ENCODE data around the gene GSG1L2. TPM values are rescaled to one million over a fixed set of nuclear protein-coding genes. Genes with fewer than 3 reads are reported as not detected.

Gene GSG1L2
- total RNA-seq, 1 experiment from 2014 or later = not detected

DNA sequence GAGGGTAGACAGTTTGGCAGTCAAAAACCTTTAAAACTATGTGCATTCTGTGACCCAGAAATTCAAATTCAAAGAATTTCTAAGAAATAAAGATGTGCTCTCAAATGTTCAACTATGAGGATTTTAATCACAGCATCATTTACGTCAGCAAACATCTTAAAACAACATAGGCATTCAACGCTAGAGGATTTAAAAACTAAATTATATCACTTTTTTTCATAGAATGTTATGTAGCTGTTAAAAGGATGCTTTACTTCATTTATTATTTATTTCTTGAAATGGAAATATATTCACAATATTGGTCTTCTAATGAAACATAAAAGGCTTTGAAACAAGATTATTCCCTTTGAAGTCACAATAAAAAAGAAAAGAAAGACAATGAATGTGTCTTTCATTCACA is 7.5 kb upstream of the GSG1L2 start:
- Histone ChIP-seq H3K9ac (ENCODE audit: low read length) (no peak overlapping the region), H2AFZ (ENCODE audit: low read depth, low read length, poor library complexity, severe bottlenecking) (no peak overlapping the region), H4K20me1 (ENCODE audit: insufficient read depth) (no peaks in the 10 kb centered on the region), H3K9me2 (ENCODE audit: insufficient read depth) (no peaks in the 10 kb centered on the region), H3K27me3 (ENCODE audit: insufficient read depth, low read length) (no peaks in the 10 kb centered on the region), H3K79me2 (ENCODE audit: insufficient read depth, low read length) (no peaks in the 10 kb centered on the region), H3K4me2 (ENCODE audit: low read length) (no peak overlapping the region), H3K4me3 (replicated peaks in 1 of 2; ENCODE audit: low read depth in 1 of 2, low read length in 2 of 2) (no peak overlapping the region), H3K27ac (ENCODE audit: low read depth, low read length) (no peak overlapping the region), H3K4me1 (ENCODE audit: control insufficient read depth in 1 of 2, insufficient read depth in 2 of 2, low read length in 2 of 2) (no peaks in the 10 kb centered on the region), H3K36me3 (ENCODE audit: control insufficient read depth in 1 of 2, insufficient read depth in 2 of 2, low read length in 2 of 2) (no peaks in the 10 kb centered on the region), H3K9me3 (ENCODE audit: control insufficient read depth in 1 of 2, insufficient read depth in 1 of 2, low read depth in 1 of 2, low read length in 2 of 2) (no peaks in the 10 kb centered on the region)
- no peak for ATAC-seq
- no TSS peak for BruUV-seq (replicated peaks)
- no peak for DNase-seq (ENCODE audit: low read depth, low spot score)
- TF ChIP-seq SRF (IDR thresholded peaks at IDR 0.05; ENCODE audit: low read depth) = no peak
- TF ChIP-seq, protein P1, sequence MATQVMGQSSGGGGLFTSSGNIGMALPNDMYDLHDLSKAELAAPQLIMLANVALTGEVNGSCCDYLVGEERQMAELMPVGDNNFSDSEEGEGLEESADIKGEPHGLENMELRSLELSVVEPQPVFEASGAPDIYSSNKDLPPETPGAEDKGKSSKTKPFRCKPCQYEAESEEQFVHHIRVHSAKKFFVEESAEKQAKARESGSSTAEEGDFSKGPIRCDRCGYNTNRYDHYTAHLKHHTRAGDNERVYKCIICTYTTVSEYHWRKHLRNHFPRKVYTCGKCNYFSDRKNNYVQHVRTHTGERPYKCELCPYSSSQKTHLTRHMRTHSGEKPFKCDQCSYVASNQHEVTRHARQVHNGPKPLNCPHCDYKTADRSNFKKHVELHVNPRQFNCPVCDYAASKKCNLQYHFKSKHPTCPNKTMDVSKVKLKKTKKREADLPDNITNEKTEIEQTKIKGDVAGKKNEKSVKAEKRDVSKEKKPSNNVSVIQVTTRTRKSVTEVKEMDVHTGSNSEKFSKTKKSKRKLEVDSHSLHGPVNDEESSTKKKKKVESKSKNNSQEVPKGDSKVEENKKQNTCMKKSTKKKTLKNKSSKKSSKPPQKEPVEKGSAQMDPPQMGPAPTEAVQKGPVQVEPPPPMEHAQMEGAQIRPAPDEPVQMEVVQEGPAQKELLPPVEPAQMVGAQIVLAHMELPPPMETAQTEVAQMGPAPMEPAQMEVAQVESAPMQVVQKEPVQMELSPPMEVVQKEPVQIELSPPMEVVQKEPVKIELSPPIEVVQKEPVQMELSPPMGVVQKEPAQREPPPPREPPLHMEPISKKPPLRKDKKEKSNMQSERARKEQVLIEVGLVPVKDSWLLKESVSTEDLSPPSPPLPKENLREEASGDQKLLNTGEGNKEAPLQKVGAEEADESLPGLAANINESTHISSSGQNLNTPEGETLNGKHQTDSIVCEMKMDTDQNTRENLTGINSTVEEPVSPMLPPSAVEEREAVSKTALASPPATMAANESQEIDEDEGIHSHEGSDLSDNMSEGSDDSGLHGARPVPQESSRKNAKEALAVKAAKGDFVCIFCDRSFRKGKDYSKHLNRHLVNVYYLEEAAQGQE (IDR thresholded peaks at IDR 0.05; ENCODE audit: low read depth) = no peak
- ChIA-PET CTCF (no interaction called here), RAD21 (ENCODE audit: low non-redundant PET in 1 of 2, low total read pairs in 2 of 2, uncharacterized antibody in 2 of 2, unreplicated experiment in 2 of 2) (no interaction called here), POLR2A (no interaction called here)
- intact Hi-C loops (cut with micrococcal nuclease) = no loop called here

DNA sequence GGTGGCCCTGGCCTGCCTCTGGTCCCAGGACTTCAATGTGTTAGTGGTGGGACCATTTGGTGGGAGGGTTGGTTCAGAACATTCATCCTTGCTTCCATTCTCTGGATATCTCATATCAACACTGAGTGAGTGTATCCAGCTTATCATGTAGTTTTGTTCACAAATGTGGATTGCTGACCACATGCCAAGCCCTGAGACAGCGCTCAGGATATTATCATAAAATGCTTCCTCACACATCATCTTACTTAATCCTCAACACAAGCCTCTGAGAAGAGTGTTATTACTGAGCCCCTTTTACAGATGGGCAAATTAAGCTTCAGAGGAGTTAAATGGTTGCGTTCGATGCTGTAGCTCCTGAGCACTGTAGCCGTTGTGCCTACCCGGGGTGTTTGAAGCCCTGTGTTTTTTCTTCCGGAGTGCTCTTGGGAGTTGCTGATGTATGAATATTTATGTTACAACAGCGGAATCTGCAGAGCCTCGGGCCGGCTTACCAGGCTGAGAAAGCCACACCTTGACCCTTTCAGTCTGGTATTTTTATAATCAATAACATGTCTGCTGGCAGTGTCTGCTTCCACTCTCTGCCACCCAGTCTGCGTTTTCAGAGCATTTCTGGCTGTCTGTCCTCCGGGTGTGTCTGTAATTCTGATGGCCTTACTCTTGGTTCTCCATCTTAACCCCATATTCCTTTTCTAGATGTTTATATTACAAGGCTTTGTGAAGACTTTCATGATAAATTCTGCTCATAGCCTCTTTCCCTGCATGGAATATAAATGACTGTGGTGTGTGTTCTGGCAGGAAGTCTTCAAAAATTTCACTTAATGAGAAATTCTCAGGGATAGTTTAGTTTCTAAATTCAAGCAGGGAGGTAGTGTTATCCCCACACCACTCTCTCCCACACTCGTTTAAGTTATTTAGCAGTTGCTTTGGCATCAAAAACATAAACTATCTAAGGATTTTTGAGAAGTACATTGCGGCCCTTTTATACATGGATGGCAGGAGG is 6.7 kb upstream of the GSG1L2 start:
- no peak for ATAC-seq
- no peaks in the 10 kb centered on the region for H3K27me3 ChIP-seq (ENCODE audit: insufficient read depth, low read length)
- intact Hi-C loops (cut with micrococcal nuclease) = no loop called here

More for the DNA sequence above, 6.7 kb upstream of the GSG1L2 start:
- no peaks in the 10 kb centered on the region for H3K9me2 ChIP-seq (ENCODE audit: insufficient read depth)
- ChIA-PET POLR2A (no interaction called here), CTCF (no interaction called here), RAD21 (ENCODE audit: low non-redundant PET in 1 of 2, low total read pairs in 2 of 2, uncharacterized antibody in 2 of 2, unreplicated experiment in 2 of 2) (no interaction called here)
- no peak overlapping the region for H3K4me3 ChIP-seq (replicated peaks in 1 of 2; ENCODE audit: low read depth in 1 of 2, low read length in 2 of 2)
- TF ChIP-seq FOSL1 (IDR thresholded peaks at IDR 0.05; ENCODE audit: low read depth) (no peak), ELF1 (IDR thresholded peaks at IDR 0.05; ENCODE audit: borderline replicate concordance, low read depth) (no peak), CBX3 (IDR thresholded peaks at IDR 0.05; ENCODE audit: low read depth) (no peak)
- TF ChIP-seq, protein P2, sequence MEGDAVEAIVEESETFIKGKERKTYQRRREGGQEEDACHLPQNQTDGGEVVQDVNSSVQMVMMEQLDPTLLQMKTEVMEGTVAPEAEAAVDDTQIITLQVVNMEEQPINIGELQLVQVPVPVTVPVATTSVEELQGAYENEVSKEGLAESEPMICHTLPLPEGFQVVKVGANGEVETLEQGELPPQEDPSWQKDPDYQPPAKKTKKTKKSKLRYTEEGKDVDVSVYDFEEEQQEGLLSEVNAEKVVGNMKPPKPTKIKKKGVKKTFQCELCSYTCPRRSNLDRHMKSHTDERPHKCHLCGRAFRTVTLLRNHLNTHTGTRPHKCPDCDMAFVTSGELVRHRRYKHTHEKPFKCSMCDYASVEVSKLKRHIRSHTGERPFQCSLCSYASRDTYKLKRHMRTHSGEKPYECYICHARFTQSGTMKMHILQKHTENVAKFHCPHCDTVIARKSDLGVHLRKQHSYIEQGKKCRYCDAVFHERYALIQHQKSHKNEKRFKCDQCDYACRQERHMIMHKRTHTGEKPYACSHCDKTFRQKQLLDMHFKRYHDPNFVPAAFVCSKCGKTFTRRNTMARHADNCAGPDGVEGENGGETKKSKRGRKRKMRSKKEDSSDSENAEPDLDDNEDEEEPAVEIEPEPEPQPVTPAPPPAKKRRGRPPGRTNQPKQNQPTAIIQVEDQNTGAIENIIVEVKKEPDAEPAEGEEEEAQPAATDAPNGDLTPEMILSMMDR (IDR thresholded peaks at IDR 0.05 in 2 of 3, conservative IDR thresholded peaks at IDR 0.05 in 1 of 3; ENCODE audit: borderline replicate concordance in 1 of 3, insufficient read depth in 1 of 3, low read depth in 2 of 3, low read length in 2 of 3) = no peak
- TF ChIP-seq, protein P3, sequence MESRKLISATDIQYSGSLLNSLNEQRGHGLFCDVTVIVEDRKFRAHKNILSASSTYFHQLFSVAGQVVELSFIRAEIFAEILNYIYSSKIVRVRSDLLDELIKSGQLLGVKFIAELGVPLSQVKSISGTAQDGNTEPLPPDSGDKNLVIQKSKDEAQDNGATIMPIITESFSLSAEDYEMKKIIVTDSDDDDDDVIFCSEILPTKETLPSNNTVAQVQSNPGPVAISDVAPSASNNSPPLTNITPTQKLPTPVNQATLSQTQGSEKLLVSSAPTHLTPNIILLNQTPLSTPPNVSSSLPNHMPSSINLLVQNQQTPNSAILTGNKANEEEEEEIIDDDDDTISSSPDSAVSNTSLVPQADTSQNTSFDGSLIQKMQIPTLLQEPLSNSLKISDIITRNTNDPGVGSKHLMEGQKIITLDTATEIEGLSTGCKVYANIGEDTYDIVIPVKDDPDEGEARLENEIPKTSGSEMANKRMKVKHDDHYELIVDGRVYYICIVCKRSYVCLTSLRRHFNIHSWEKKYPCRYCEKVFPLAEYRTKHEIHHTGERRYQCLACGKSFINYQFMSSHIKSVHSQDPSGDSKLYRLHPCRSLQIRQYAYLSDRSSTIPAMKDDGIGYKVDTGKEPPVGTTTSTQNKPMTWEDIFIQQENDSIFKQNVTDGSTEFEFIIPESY (IDR thresholded peaks at IDR 0.05; ENCODE audit: extremely low read depth, insufficient replicate concordance, low read length) = no peak
- H3K4me2 ChIP-seq (ENCODE audit: low read length) = no peak overlapping the region
- H3K27ac ChIP-seq (ENCODE audit: low read depth, low read length) = no peak overlapping the region
- no peaks in the 10 kb centered on the region for H3K79me2 ChIP-seq (ENCODE audit: insufficient read depth, low read length)
- H4K20me1 ChIP-seq (ENCODE audit: insufficient read depth) = no peaks in the 10 kb centered on the region
- no peak overlapping the region for H2AFZ ChIP-seq (ENCODE audit: low read depth, low read length, poor library complexity, severe bottlenecking)
- H3K4me1 ChIP-seq (ENCODE audit: control insufficient read depth in 1 of 2, insufficient read depth in 2 of 2, low read length in 2 of 2) = no peaks in the 10 kb centered on the region
- no peak for DNase-seq (ENCODE audit: low read depth, low spot score)
- H3K9me3 ChIP-seq (ENCODE audit: control insufficient read depth in 1 of 2, insufficient read depth in 1 of 2, low read depth in 1 of 2, low read length in 2 of 2) = no peaks in the 10 kb centered on the region
- BruUV-seq (replicated peaks) = no TSS peak
- no peak overlapping the region for H3K9ac ChIP-seq (ENCODE audit: low read length)
- no peaks in the 10 kb centered on the region for H3K36me3 ChIP-seq (ENCODE audit: control insufficient read depth in 1 of 2, insufficient read depth in 2 of 2, low read length in 2 of 2)
